GM21529 (cell line): ENCODE data around the gene SNAI1.
"Not testable (repeated sequence)": the region's sequence is repeated elsewhere in the genome, so short reads cannot be mapped to it uniquely, and the experiment has no call there.

Experiments
- ATAC-seq: cut with Tn5 transposase; IDR thresholded peaks from one replicate; pipeline ENCODE4 v1.9.1; 2021; ENCODE audit not compliant: unreplicated experiment

SNAI1 gene

DNA sequence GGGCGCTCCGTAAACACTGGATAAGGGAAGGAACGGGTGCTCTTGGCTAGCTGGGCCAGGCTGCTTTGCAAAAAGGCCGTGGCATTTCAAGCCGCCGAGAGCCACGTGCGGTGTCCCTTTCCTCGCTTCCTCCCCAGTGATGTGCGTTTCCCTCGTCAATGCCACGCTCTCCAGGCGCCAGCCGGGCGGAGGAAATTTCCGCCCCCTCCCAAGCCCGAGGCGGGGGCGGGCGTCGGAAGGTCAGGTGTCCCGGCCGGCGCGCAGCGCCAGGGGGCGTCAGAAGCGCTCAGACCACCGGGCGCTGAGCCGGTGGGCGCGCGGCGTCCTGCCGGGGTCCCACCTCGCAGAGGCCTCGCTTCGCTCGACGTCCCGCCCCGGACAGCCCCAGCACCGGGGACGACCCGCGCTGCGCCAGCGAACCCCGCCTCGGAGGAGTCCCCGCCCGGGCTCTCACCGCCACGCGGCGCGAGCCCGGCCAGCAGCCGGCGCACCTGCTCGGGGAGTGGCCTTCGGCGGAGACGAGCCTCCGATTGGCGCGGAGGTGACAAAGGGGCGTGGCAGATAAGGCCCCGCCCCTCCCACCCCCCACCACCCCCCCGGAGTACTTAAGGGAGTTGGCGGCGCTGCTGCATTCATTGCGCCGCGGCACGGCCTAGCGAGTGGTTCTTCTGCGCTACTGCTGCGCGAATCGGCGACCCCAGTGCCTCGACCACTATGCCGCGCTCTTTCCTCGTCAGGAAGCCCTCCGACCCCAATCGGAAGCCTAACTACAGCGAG lies at the start of gene SNAI1:
Gene SNAI1 (plus strand): TSS at position 635 of the 777 bp plus-strand sequence. CDS start 80 bp downstream, at position 715.
- ATAC-seq, result peak; percentile 73

DNA sequence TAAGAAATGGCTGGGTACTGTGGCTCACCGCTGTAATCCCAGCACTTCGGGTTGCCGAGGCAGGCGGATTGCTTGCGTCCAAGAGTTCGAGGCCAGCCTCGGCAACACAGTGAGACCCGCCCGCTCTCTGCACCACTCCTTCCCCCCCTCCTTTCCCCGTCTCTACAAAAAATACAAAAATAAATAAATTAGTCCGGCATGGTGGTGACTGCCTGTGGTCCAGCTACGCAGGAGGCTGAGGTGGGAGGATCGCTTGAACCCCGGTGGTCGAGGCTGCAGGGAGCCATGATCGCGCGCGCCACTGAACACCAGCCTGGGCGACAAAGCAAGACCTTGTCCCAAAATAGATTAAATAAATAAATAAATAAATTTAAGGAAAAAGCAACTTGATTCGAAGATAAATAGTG lies 47.0 kb upstream of the SNAI1 start:
- ATAC-seq, result peak; percentile 6

DNA sequence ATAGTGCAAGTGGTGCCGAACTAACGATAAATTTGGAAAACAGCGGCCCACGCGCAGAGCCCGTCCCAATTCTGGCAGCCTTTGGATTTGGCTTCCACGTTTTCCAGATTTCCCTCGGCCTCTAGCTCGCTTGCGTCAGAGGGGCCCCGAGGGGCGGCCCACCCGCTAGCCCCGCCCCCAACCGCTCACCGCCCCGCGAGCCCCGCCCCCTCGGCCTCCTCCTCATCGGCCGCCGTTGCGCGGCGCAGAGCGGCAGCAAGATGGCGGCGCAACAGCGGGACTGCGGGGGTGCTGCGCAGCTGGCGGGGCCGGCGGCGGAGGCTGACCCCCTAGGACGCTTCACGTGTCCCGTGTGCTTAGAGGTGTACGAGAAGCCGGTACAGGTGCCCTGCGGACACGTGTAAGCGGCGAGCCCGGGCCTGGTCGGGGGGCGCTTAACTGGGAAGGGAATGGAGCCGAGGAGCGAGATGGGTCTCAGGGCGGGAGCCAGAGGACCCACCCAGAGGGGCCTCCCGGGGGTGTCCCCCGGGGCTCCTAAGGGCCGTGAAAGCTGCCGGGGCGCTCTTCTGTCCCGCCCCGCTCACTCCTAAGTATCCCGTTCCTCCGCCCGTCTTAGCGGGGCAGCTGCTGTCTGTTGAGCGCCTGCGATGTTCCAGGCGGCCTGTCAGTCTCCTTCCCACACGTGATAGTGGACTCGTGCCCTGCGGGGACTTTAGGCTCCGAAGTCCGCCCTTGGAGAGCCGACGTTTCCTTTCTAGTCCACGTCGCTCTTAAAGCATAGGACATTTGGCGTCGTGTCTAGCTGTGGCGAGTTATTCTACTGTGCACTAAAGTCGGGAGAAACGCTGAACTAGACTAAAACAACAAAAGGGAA lies 46.4 kb upstream of the SNAI1 start, which contains the start of gene RNF114:
Gene RNF114 (plus strand): TSS at position 245 of the 874 bp plus-strand sequence. CDS start 16 bp downstream, at position 261.
- ATAC-seq, result peak; percentile 66

DNA sequence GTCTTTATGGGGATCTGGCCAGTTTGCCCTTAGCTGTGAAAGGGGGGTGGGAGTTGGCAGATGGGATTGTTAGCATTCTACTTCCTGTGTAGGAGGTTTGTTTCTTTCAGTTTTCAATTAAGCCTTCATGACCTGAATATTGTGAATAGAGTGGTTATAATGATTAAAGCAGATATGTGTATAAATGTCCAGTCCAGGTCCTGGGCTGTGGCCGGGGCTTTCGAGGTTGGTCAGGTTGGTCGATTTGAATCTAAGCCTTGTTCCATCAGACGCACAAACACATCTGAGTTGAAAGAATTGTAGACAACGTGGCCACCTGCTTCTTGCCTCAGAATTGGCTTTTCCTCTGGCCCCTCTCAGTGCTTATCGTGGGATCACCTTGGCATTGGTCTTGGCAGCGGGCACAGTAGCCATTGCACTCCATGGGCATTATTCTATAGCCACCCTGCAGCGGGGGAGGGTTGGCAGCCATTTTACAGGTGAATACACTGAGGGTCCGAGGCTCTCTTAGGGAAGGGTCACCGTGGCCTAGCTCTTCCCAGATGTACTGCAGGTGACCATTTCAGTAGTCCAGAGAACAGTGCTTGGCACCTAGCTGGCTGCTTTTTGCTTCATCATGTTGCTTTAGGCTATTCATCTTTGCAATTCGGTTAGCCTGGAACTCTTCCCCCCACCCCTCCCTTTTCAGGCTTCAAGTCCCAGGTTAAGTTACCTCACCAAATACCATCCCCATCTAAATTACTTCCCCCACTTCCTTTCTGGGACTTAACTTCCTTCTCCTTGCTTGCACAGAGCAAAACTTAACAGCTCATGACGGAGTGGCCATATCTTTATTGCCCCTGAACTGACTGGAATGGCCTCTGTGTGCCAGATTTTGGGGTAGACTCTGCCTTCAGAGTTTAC lies 45.5 kb upstream of the SNAI1 start:
- no peak for ATAC-seq

DNA sequence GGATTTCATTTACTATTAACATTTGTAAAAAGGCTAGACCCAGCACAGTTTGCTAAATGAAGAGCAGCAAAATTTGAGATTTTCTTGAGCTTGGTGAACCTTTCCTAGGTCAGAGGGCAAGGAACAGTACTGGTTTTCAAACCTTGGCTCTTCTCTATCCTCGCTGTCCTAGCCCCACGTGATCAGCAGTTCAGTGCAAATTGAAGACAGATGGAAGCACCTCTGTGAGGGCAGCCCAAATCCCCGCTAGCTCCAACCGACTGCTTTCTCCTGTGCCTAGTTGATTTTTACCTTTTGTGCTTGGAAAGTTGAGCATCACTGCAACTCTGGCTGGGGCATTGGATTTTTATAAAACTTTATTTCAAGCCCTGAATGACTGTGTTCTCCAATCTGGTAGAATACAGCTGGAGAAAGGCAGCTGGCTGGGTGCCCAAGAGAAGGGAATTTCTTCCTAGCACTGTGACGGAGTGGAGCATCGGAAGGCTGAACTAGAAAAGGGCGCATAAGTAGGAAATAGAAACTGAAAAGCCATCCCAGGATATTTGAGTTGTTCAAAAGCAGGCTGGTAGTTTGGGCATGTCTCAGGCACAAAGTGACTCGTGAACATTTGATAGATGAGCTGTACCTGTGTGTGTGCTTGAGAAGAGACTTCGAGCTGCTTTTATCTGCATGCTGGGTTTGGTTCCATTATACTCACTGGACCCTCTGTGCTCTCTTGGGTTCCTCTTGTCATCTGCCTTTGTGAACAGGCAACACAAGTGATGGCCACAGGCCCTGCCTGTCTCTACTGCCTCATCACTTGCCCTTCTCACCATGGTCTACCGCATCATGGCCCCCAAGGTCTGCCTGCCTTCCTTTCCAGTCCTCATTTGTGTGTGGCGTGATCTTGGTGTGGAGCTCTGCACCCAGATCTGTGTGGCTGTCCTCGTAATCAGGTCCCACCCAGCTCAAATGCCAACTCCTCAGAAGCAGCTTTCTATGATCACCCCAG lies 44.3 kb upstream of the SNAI1 start:
- no peak for ATAC-seq

DNA sequence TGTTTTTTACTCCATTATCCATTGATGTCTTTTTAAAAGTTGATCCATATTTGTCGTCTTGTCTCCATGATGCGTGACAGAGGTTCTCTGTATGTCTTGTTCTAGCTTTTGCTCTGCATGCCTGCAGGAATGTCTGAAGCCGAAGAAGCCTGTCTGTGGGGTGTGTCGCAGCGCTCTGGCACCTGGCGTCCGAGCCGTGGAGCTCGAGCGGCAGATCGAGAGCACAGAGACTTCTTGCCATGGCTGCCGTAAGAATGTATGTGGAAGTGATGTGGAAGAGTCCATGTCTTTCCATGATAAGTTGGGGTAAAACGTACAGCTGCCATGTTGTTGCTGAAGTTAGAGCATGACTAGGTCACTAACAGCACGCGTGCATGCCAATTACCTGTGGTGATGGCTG lies 41.3 kb upstream of the SNAI1 start:
- no peak for ATAC-seq

DNA sequence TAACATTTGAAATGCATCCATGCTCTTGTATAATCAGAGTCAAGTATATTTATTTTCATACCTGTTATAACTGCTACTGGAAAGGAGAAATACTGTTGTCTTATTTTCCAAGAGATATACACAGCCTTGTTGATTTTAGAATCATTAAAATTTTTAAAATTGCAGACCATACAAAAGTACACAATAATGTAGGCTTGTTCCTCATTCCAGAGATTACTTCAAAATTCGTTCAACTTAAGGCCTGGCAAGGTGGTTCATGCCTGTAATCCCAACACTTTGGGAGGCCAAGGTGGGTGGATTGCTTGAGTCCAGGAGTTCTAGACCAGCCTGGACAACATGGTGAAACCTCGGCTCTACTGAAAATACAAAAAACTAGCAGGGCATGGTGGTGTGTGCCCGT lies 40.5 kb upstream of the SNAI1 start:
- no peak for ATAC-seq

DNA sequence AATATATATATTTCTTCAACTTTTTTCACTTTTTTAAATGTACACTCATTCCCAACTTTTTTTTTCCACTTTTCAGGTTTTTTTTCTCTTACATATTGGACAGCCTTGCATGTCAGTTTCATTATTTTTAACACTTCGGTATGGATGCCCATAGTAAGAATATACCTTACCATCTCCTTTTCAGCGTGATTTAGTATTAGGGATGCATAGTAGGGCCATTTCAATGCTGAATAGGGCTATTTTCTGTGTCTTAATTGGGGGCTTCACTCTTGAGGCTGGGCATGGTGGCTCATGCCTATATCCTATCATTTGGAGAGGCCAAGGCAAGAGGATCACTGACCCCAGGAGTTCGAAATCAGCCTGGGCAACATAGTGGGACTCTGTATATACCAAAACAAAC lies 39.8 kb upstream of the SNAI1 start:
- ATAC-seq, result no peak

DNA sequence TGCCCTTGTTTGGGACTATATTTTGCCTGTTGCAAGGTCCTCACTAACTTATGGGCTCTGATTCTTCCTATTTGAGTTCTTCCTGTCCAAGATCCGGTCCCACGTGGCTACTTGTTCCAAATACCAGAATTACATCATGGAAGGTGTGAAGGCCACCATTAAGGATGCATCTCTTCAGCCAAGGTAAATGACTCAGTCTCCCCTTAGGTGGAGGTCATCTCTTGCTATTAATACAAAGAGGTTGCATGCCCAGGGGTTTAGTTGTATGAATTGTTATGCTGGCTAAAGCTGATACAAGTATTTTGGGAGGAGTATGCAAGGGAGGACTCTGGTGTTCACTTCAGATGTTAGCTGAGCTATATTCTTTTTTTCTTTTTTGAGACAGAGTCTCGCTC lies 37.5 kb upstream of the SNAI1 start:
- ATAC-seq, result no peak

DNA sequence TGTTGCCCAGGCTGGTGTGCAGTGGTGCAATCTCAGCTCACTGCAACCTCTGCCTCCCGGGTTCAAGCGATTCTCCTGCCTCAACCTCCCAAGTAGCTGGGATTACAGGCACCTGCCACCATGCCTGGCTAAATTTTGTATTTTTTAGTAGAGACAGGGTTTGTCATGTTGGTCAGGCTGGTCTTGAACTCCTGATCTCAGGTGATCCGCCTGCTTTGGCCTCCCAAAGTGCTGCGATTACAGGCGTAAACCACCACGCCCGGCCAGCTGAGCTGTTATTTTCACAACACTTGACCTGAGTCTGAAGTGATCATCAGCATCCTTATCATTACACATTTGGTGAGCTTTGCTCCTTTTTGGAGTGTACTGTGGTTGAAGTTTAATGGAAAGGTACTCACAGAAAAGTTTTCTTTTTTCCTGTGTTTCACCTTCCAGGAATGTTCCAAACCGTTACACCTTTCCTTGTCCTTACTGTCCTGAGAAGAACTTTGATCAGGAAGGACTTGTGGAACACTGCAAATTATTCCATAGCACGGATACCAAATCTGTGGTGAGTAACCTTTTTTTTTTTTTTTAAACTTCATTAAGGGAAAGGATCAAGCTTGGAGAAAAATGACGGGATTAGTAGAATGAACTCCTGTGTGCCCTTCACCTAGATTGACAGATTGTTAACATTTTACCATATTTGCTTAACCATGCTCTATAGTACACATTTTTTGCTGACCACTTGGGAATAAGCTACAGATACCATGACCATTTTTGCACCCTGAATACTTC lies 36.9 kb upstream of the SNAI1 start:
- ATAC-seq, result no peak

DNA sequence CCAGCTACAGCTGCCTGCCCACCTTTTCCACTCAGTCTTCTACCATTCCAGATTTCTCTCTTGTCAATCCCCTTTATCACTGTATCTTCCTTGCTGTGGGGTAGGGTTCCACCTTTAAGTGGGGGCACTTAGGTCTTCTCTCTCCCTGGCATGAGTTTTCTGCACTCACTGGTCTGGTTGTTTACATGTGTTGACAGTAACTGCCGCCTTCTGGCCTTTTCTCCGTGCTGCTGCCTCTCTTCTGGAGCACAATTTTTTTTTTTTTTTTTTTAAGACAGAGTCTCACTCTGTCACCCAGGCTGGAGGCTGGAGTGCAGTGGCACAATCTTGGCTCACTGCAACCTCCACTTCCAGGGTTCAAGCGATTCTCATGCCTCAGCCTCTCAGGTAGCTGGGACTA lies 34.6 kb upstream of the SNAI1 start:
- no peak for ATAC-seq

DNA sequence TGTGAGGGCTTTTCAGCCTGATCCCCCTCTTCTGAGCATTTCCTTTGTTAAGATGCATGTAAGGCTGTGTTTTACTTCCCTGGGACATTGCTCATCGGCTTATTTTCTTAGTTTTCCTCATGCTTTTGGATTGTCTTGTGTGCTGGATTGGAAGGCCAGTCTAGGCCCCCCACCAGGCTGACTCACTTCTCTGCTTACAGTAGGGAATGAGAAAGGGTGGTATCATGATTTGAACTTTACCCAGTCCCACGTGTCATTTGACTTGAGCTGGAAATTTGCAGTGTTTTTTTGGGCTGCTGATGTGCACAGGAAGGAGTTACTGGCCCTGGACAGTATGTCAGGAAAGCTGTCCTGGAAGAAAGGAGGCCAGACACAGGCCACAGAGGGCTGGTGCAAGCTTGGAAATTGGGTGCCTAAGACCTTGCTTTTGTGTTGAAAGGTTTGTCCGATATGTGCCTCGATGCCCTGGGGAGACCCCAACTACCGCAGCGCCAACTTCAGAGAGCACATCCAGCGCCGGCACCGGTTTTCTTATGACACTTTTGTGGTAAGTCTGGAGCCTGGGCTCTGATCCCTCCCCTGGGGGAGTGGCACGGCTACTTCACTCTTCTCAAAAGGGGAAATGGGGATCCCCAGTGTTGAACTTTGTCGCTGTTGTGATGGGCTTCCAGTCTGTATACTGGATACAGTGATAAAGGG lies 33.8 kb upstream of the SNAI1 start:
- ATAC-seq, result no peak

DNA sequence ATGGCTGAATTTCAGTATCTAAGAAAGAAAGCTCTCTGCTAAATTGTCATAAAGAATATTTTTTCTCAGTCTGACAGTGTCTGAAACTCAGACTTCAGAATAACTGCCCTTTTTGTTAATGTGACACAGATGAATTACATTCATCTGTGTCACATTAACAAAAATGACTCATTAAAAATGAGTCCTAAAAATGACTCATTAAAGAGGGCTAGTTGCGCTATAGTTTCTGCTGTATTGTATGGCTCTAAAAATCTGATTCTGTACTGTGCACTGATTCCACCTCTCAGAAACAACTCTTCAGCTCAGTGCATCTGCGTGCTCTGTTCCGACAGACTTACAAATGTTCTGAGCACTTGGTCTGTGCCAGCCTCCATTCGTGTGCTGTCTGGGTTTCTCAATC lies 31.6 kb upstream of the SNAI1 start:
- no peak for ATAC-seq

DNA sequence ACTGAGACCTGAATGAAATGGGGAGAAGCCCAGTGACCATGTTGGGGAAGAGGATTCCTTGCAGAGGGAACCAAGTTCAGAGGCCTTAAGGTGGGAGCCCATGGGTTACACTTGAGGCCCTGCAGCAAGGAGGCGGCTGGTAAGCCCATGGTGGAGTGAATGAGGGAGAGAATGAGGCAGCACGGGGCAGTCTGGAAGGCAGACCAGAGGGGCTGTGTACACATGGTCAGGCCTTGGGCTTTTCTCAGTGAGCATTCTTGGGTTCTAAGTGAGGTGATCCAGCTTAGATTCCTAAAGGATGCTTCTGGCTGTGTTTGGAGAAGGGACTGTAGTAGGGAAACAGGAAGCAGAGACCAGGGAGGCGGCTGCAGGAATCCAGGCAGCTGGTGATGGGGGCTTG lies 27.6 kb upstream of the SNAI1 start:
- no peak for ATAC-seq

DNA sequence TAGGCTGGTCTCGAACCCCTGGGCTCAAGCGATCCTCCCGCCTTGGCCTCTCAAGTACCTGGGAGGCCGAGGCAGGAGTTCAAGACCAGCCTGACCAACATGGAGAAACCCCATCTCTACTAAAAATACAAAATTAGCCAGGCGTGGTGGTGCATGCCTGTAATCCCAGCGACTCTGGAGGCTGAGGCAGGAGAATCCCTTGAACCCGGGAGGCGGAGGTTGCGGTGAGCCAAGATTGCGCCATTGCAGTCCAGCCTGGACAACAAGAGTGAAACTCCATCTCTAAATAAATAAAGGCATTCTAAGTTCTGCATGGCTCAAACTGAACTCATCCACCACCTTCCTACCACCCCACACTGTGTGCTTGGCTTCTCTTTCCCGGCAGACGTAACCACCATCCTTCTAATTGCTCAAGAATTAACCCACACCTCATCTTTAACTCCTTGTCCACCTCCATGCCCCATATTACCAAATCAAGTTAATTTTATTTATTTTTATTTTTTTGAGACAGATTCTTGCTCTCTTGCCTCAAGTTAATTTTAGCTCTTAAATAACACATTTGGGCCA lies 26.9 kb upstream of the SNAI1 start:
- ATAC-seq, result not testable (repeated sequence)

DNA sequence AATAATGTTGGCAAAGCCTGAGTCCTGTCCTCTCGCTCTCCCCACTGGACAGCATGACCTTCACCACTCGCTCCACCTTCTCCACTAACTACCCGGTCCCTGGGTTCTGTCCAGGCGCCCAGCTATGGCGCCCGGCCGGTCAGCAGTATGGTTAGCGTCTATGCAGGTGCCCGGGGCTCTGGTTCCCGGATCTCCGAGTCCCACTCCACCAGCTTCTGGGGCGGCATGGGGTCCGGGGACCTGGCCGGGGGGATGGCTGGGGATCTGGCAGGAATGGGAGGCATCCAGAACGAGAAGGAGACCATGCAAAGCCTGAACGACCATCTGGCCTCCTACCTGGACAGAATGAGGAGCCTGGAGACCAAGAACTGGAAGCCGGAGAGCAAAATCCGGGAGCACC lies 26.1 kb upstream of the SNAI1 start:
- no peak for ATAC-seq

DNA sequence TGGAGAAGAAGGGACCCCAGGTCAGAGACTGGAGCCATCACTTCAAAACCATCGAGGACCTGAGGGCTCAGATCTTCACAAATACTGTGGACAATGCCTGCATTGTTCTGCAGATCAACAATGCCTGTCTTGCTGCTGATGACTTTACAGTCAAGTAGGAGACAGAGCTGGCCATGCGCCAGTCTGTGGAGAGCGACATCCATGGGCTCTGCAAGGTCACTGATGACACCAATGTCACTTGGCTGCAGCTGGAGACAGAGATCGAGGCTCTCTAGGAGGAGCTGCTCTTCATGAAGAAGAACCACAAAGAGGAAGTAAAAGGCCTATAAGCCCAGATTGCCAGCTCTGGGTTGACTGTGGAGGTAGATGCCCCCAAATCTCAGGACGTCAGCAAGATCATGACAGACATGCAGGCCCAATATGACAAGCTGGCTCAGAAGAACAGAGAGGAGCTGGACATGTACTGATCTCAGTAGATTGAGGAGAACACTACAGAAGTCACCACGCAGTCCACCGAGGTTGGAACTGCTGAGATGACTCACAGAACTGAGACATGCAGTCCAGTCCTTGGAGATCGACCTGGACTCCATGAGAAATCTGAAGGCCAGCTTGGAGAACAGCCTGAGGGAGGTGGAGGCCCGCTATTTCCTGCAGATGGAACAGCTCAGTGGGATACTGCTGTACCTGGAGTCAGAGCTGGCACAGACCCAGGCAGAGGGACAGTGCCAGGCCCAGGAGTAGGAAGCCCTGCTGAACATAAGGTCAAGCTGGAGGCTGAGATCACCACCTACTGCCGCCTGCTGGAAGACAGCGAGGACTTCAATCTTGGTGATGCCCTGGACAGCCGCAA lies 25.5 kb upstream of the SNAI1 start:
- not testable (repeated sequence) for ATAC-seq
